Measurements from ENCODE around the gene RSPO1.

Gene RSPO1

GRCh38 chr1:37656026-37656425 is 21.3 kb upstream of the RSPO1 start:
- no peak for DNase-seq

- no peak for DNase-seq
Measured at GRCh38 chr1:37655274-37655673, 20.6 kb upstream of the RSPO1 start.

GRCh38 chr1:37653906-37654305 is 19.2 kb upstream of the RSPO1 start:
- DNase-seq: no peak

DNA sequence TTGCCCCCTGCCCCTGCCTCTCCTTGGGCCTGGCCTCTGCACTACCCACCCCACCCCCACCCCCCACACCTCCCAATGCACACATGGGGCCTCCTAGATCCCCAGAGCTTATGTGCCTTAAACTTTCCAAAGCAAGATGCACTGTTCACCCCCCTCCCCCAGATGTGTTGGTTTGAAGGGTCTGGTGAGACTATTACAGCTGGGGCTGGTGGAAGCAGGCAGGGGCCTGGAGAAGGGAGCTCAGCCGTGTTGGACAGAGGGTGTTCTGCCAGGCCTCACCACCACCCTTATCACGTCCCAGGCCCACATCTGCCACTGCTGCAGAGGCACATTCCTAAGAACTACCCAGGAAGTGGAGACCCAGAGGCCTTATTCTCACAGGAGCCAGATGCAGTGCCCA is 18.3 kb upstream of the RSPO1 start:
- DNase-seq: no peak

DNA sequence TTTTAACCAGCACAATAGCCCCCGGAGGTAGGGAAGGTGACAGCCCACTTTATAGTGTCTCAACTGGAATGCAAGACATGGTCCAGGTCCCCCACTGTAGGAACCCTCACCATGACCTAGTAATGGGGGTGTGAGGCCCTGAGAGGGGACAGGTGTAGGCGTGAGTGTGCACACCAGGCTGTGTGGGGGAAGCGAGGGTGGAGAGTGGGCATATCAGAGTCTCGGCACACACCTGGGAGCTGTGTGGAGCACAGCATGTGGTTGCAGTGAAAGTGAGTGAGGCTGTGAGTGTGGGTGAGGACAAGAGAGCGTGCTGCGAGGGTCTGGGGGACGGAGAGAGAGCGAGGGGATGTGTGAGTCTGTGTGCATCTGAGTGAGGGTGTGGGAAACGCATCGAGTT is 17.1 kb upstream of the RSPO1 start:
- no peak for DNase-seq

- no peak for DNase-seq
Measured at GRCh38 chr1:37650721-37651120, 16.0 kb upstream of the RSPO1 start.

- DNase-seq: no peak
Measured at GRCh38 chr1:37650173-37650572, 15.5 kb upstream of the RSPO1 start.

GRCh38 chr1:37647281-37647680 is 12.6 kb upstream of the RSPO1 start:
- no peak for DNase-seq

DNA sequence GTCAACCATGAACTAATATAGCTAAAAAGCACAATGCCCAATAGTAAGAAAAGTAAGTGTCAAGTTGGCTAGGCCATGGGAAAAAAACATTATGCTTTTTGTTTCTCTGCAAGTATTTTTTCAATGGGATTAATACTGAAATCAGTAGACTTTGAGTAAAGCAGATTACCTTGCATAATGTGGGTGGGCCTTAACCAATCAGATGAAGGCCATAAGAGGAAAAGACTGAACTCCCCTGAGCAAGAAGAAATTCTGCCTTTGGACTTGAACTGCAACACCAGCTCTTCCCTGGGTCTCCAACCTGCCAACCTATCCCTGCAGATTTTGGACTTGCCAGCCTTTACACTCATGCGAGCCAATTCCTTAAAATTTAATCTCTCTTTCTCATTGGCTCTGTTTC is 6.4 kb upstream of the RSPO1 start:
- no peak for DNase-seq

- no peak for DNase-seq
Measured at GRCh38 chr1:37636435-37636834, 1.7 kb upstream of the RSPO1 start.

DNA sequence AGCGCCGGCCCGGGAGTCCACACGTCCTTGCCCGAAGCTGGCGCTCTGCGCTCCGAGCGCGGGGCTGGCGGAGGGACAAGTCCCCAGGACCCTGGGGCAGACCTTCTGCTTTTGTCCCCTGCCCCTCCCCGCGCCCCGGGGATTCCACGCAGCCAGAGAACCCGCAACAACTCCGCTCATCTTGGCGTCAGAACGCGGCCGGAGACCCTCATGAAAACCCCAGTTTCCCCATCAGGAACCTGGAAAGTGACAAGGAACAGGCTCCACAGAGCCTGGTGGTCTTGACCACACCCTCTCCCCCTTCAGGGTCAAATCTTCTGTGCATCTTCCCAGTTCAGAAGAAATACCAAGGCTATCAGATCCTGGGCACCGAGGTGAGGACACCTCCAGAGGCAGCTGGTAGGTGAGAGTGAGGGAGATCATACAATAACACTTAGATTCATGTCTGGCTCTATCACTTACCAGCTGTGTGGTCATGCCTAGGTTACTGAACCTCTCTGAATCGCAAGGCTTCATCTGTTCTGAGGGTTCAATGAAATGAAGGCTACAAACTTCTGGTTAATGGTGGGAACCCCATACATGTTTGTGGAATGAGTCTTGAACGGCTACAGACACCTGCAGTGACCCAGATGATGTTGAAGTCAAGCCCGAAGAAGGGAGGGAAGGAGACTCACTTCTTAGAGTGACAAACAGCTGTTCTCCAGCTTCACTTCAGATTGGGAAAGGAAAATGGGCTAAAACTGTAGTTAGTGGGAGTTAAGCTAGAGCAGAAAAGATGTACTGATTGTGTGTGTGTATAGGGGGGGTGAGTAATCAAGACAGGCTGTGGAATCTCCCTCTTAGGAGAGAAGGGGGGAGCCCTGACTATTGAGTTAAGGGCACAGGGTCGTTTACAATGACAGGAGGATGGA is 555 bp upstream of the RSPO1 start:
- DNase-seq: no peak

DNA sequence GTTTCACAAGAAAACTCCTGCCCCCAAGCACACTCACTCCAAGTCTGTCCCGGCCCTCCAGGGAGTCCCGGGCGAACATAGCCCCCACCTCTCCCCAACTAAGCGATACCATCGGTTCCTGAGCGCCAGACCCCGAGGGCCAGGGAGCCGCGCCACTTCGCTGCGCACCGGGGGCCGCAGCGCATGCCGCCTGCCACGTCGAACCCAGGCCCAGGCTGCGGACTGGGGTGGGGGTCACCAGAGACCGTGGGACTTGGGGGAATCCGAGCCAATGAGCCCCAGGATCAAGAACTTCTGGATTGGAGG is 801 bp downstream of the RSPO1 start:
- no peak for DNase-seq

DNA sequence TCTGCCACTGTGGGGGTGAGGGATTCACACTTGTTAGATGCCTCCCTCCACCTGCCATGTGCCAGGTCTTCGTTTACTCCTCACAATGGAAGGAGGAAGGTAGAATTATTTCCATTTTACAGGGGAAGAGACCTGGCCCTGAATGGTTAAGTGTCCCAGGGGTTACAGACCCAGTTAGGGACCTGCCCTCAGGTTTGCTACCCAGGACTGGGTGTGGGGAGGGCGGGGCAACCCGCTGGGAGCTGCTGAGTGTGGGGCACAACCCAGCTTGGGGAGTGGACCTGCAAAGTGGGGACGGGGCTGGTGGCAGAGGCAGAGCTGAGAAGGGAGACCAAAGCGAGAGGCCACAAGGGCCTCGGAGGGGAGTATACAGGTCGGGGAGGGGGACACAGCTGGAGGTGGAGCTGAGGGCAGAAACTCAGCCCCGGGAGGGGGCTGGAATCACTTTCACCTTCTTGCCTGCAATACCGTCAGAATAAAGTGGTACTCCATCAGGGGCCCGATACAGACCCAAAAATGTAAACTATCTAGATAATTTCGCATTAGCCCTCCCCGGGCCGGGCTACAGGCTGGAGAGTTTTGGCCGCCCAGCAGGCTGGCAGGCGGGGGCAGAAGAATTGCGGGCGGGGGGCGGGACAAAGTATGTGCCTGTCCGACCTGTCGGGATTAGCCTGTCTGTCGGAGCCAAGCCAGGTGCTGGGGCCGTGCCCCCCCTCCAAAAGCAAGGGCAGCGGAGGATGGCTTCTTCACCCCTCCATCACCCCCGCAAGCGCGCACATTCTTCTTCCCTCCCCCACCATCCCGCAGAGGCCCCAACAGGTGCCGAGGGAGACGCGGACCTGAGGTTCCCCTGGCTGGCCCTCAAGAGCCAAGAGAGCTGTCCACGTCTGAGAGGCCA is 1.4 kb downstream of the RSPO1 start:
- DNase-seq: no peak

GRCh38 chr1:37631036-37631435 is 3.7 kb downstream of the RSPO1 start:
- no peak for DNase-seq

GRCh38 chr1:37630426-37631028 is 4.2 kb downstream of the RSPO1 start:
- DNase-seq: no peak

DNA sequence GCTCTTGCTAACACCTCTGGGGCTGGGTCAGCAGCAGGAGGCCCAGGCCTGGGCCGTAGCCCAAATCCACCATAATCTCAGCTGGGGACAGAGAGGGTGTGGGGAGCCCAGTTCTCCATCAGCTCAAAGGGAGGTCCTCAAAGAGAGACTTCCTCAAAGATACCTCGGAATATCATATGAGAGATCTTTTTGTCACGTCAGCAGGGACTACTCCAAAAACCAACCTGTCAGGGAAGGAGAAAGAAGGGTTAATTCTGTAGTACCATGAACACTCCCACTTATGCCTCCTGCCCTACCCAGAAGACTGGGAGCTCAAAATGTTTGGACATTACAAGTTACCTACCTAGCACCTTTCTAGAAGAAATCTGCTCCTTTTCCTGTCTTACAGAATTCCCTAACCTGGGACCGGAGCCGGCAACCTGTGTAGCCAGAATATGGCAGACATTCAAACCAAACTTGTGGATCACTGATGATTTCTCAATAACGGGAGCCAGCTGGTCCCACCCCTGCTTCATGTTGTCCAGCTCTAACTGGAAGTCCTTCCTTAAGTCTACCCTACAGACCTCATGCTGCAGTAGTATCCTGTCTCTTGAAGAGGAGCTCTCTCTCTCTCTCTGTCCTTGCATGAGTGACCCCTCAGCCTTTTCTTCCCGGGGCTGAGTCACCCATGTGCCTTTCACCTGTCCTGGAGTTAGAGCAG is 4.8 kb downstream of the RSPO1 start:
- DNase-seq: no peak

DNA sequence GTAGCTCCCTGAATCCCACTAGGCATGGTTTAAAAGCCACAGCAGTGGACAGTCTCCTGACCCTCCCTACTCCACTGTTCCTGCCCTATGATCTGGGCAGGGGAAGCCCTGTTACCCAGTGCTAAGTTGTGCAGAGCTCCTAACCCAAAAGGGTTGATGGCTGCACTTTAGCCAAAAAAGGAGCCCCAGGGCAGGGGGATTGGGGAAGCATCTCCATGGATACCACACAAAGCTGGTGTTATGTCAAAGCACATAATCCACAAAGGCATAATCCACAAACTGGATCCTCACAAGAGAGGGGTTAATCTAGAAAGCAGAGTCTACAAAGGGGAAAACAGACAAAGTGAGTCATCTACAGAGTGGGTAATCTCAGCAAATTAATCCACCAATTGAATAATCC is 5.7 kb downstream of the RSPO1 start:
- no peak for DNase-seq

DNA sequence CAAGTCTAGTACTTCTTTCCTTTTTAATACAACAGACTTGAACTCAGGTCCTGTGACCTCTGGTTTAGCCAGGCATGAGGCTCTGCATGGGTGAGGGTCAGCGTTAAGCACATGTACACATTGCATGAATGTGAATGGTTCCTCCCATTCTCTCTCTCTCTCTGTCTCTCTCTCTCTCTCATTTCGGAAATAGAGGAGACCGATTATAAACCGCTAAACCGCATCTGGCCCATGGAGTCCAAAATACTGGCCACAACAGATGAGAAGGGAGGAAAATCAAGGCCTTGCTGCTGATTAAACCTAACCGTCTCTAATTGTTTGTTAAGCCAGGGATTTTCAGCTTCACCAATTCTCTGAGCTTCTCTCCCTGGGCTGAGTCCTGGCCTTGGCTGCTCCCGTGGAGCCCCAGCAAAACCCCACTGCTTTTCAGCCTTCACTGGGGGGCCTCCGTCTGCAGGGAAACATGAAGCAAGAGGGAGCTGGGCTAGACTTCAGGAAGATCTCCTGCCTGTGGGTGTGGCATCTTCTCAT is 6.6 kb downstream of the RSPO1 start:
- DNase-seq: no peak

- no peak for DNase-seq
Measured at GRCh38 chr1:37622131-37622530, 12.6 kb downstream of the RSPO1 start.

GRCh38 chr1:37621326-37621870 is 13.3 kb downstream of the RSPO1 start:
- DNase-seq: no peak

GRCh38 chr1:37620707-37621106 is 14.0 kb downstream of the RSPO1 start:
- no peak for DNase-seq

- no peak for DNase-seq
Measured at GRCh38 chr1:37616330-37616729, 18.4 kb downstream of the RSPO1 start.

GRCh38 chr1:37614105-37614504 is 20.6 kb downstream of the RSPO1 start:
- DNase-seq: no peak
